H1 (cell line): Measurements from ENCODE around the gene PGLYRP2. TPM values are rescaled to one million over a fixed set of nuclear protein-coding genes. Genes with fewer than 3 reads are reported as not detected.

Experiments
- BRCA1 ChIP-seq: IDR thresholded peaks from 2 replicates; pipeline ENCODE4 v1.6.1; 2012; ENCODE audit warnings: low read depth, low read length, improper control_type of control experiment
- CHD7 ChIP-seq: fragments of 300-600 bp; sonication (generic); IDR thresholded peaks from 2 replicates; pipeline ENCODE4 v1.7.1; 2012; ENCODE audit warnings: low read length, moderate library complexity, mild to moderate bottlenecking, inconsistent platforms; ENCODE audit not compliant: insufficient replicate concordance
- CTCF ChIP-seq, 3 experiments: IDR thresholded peaks; 1 replicate in 2 of 3; 2 replicates in 1 of 3; pipeline versions ENCODE4 v1.5.1 to v1.6.1; 2011; ENCODE audit warnings: low read length in 3 of 3, mild to moderate bottlenecking in 3 of 3, inconsistent platforms in 2 of 3, low read depth in 1 of 3, moderate library complexity in 1 of 3; ENCODE audit not compliant: insufficient read depth in 1 of 3; ENCODE audit errors: control extremely low read depth in 1 of 3
- EP300 ChIP-seq, 2 experiments: IDR thresholded peaks; 1 replicate in 1 of 2; 2 replicates in 1 of 2; pipeline ENCODE4 v1.6.1; 2011 to 2012; ENCODE audit warnings: low read depth in 2 of 2, low read length in 2 of 2, mild to moderate bottlenecking in 2 of 2, borderline replicate concordance in 1 of 2, inconsistent platforms in 1 of 2, moderate library complexity in 1 of 2
- RAD21 ChIP-seq, 2 experiments: IDR thresholded peaks in 1 of 2; conservative IDR thresholded peaks in 1 of 2; 2 replicates each; pipeline ENCODE4 v1.6.1; 2011; ENCODE audit warnings: low read depth in 2 of 2, low read length in 2 of 2, improper control_type of control experiment in 1 of 2, inconsistent platforms in 1 of 2, mild to moderate bottlenecking in 1 of 2, moderate library complexity in 1 of 2
- polyA plus RNA-seq, 7 experiments: library from polyadenylated mRNA; depleted of rRNA in 3 of 7; stranded (reverse) in 5 of 7; unstranded in 2 of 7; fragments of >200 nt in 5 of 7; fragments of 200-250 nt in 2 of 7; gene quantifications; 1 replicate in 5 of 7; 2 replicates in 1 of 7; 4 replicates in 1 of 7; pipeline versions ENCODE4 v1.2.1 to v1.2.3, GENCODE V29; 2011 to 2013; ENCODE audit warnings: missing spikeins in 2 of 7, mixed read lengths in 2 of 7
- total RNA-seq: library from RNA; stranded (reverse); fragmentation: NEBNext Ultra II Directional; extraction: Animal tissue kit (Norgen Biotek cat#: 25700); gene quantifications from 2 replicates; pipeline ENCODE4 v1.2.1, GENCODE V29; 2021

PGLYRP2 gene
- total and polyA plus RNA-seq, 2 of the 8 experiments (the other 6 are each of a cell fraction or from before 2014, with no cell fraction given), result not detected

DNA sequence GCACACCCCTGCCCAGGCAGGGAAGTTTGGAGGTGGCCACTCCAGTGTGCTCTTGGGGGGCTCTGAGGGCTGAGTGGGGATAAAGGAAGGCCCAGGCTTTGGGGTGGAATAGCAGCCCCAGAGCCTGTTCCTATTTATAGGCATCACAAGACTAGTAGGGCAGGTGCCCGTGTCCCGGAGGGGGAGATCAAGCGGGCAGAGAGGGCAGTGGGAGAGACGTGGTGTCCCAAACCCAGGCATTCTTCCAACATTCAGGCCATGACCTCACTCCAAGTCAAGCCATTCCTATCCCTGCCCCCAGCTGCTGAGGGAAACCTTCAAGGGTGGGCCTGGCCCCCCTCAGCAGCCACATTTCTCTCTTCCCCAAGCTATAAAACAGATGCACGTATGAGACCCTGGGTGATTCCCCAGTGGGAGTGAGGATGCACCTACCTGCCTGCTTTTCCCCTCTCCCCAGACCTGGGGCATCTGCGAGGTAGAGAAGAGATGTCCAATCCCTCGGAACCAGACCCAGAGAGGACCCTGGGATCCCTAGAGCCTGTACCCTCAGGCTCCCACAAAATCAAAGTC is 33.4 kb downstream of the PGLYRP2 start (continued):
- TF ChIP-seq EP300 (IDR thresholded peaks at IDR 0.05; ENCODE audit: borderline replicate concordance in 1 of 2, low read depth in 2 of 2, low read length in 2 of 2), result no peak
- TF ChIP-seq RAD21 (IDR thresholded peaks at IDR 0.05 in 1 of 2, conservative IDR thresholded peaks at IDR 0.05 in 1 of 2; ENCODE audit: low read depth in 2 of 2, low read length in 2 of 2), result no peak
- no peak for TF ChIP-seq CTCF (IDR thresholded peaks at IDR 0.05; ENCODE audit: control extremely low read depth in 1 of 3, insufficient read depth in 1 of 3, low read depth in 1 of 3, low read length in 3 of 3)
- no peak for TF ChIP-seq BRCA1
- no peak for TF ChIP-seq CHD7
